ENCODE results near the gene GPR152. TPM values are rescaled to one million over a fixed set of nuclear protein-coding genes. Genes with fewer than 3 reads are reported as not detected.

The GPR152 gene
- total and polyA plus RNA-seq, 2 of the 8 experiments (the other 6 are each of a cell fraction or from before 2014, with no cell fraction given): not detected

DNA sequence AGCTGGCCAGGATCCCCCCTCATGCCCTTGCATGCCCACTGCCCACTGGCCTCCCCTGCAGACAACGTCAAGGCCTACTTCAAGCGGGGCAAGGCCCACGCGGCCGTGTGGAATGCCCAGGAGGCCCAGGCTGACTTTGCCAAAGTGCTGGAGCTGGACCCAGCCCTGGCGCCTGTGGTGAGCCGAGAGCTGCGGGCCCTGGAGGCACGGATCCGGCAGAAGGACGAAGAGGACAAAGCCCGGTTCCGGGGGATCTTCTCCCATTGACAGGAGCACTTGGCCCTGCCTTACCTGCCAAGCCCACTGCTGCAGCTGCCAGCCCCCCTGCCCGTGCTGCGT, 38.2 kb upstream of the GPR152 start:
- CTCF ChIA-PET (ENCODE audit: partially characterized antibody): interaction anchor here (0.7 to 2.6 kb wide), 7 partner anchors 20 to 603 kb away, joined by 3 to 7 read pairs (median 3); no protein-coding TSS in a partner anchor
- H3K23ac ChIP-seq (ENCODE audit: insufficient read length): no peak overlapping the region
- POLR2A ChIA-PET (ENCODE audit: partially characterized antibody): interaction anchor here (1.0 to 2.5 kb wide), 6 partner anchors 10 to 104 kb away, joined by 3 to 9 read pairs (median 3); partner anchors contain the start of genes PITPNM1 and TMEM134

More for the DNA sequence above, 38.2 kb upstream of the GPR152 start:
- H2AK5ac ChIP-seq (ENCODE audit: low read depth, low read length): no peak overlapping the region
- no peak overlapping the region; the same call in 1 of the 2 replicates for H4K8ac ChIP-seq (ENCODE audit: extremely low read depth, insufficient read depth, low read length)
- H3K4me1 ChIP-seq (replicated peaks in 1 of 4; ENCODE audit: control insufficient read depth in 3 of 4, insufficient read depth in 4 of 4, low read length in 3 of 4): peaks cover 0 to 10% (median 0%) of the 10 kb centered on the region in 4 experiments; a peak in 2 of 7 replicates
- no peak for TF ChIP-seq TAF1 (IDR thresholded peaks at IDR 0.05; ENCODE audit: low read depth, low read length)
- TF ChIP-seq, protein P1, sequence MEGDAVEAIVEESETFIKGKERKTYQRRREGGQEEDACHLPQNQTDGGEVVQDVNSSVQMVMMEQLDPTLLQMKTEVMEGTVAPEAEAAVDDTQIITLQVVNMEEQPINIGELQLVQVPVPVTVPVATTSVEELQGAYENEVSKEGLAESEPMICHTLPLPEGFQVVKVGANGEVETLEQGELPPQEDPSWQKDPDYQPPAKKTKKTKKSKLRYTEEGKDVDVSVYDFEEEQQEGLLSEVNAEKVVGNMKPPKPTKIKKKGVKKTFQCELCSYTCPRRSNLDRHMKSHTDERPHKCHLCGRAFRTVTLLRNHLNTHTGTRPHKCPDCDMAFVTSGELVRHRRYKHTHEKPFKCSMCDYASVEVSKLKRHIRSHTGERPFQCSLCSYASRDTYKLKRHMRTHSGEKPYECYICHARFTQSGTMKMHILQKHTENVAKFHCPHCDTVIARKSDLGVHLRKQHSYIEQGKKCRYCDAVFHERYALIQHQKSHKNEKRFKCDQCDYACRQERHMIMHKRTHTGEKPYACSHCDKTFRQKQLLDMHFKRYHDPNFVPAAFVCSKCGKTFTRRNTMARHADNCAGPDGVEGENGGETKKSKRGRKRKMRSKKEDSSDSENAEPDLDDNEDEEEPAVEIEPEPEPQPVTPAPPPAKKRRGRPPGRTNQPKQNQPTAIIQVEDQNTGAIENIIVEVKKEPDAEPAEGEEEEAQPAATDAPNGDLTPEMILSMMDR (IDR thresholded peaks at IDR 0.05; ENCODE audit: control extremely low read depth in 1 of 3, insufficient read depth in 1 of 3, low read depth in 1 of 3, low read length in 3 of 3): no peak
- TF ChIP-seq SIN3A (conservative IDR thresholded peaks at IDR 0.05 in 1 of 2, IDR thresholded peaks at IDR 0.05 in 1 of 2; ENCODE audit: low read depth in 1 of 2, low read length in 2 of 2): no peak
- no peak for TF ChIP-seq YY1 (IDR thresholded peaks at IDR 0.05; ENCODE audit: low read depth, low read length)
- TF ChIP-seq CBX8 (IDR thresholded peaks at IDR 0.05; ENCODE audit: borderline replicate concordance, low read depth, low read length): no peak
- no peak for TF ChIP-seq SP2 (IDR thresholded peaks at IDR 0.05; ENCODE audit: low read length)
- no peak for TF ChIP-seq RBBP5 (IDR thresholded peaks at IDR 0.05; ENCODE audit: borderline replicate concordance, low read depth, low read length)
- H4K5ac ChIP-seq (ENCODE audit: insufficient read length, low read depth, low read length): no peak overlapping the region
- no peak overlapping the region for H2BK12ac ChIP-seq (ENCODE audit: low read depth, low read length)
- no peak for DNase-seq (ENCODE audit: low read depth in 1 of 2, low spot score in 2 of 2)
- H3K27me3 ChIP-seq (replicated peaks in 1 of 4; ENCODE audit: control insufficient read depth in 3 of 4, extremely low read depth in 1 of 4, insufficient read depth in 3 of 4, low read length in 3 of 4): no peaks in the 10 kb centered on the region
- peaks cover 0 to 17% of the 10 kb centered on the region in 2 experiments for H4K20me1 ChIP-seq (replicated peaks in 1 of 2; ENCODE audit: control insufficient read depth in 1 of 2, insufficient read depth in 2 of 2, low read length in 2 of 2)
- H3K79me1 ChIP-seq (ENCODE audit: low read depth, low read length): no peaks in the 10 kb centered on the region
- no peak overlapping the region for H3K4ac ChIP-seq (replicated peaks; ENCODE audit: insufficient read length, low read depth, low read length)
- H3K56ac ChIP-seq (replicated peaks; ENCODE audit: insufficient read length, low read depth, low read length): no peak overlapping the region
- H3K9ac ChIP-seq (replicated peaks in 1 of 4; ENCODE audit: extremely low read depth in 1 of 4, low read depth in 3 of 4, low read length in 3 of 4): no peak overlapping the region
- no peak overlapping the region for H3K27ac ChIP-seq (ENCODE audit: low read depth, low read length)
- H2BK20ac ChIP-seq (ENCODE audit: low read length): no peak overlapping the region
- H2BK15ac ChIP-seq (ENCODE audit: low read length): no peak overlapping the region
- peaks cover 2 to 21% (median 14%) of the 10 kb centered on the region in 4 experiments; a peak in 6 of 8 replicates for H3K36me3 ChIP-seq (ENCODE audit: control insufficient read depth in 2 of 4, insufficient read depth in 4 of 4, low read length in 3 of 4)
- H3K18ac ChIP-seq (ENCODE audit: extremely low read depth, low read length): no peak overlapping the region
- H2AFZ ChIP-seq (ENCODE audit: low read length): no peak overlapping the region
- H3K79me2 ChIP-seq (ENCODE audit: control insufficient read depth in 1 of 2, insufficient read depth in 2 of 2, low read length in 2 of 2): no peaks in the 10 kb centered on the region
- H2BK5ac ChIP-seq (ENCODE audit: low read depth, low read length): no peak overlapping the region
- H3K4me3 ChIP-seq (ENCODE audit: extremely low read depth in 1 of 4, insufficient read depth in 2 of 4, low read depth in 3 of 4, low read length in 4 of 4): no peak overlapping the region
- no peak overlapping the region for H2BK120ac ChIP-seq (replicated peaks; ENCODE audit: low read depth, low read length)
- 88% methylated on average over 15 of the region's 15 CpGs; no CpG with 5 or more reads in 1 of the 2 experiments for WGBS, 2 experiments (ENCODE audit: extremely low coverage in 1 of 2, insufficient coverage in 1 of 2, insufficient read length in 1 of 2, insufficient replicate concordance in 2 of 2, low coverage in 1 of 2, low lambda C conversion rate in 2 of 2, missing lambda C conversion rate in 1 of 2)
- H3K23me2 ChIP-seq (ENCODE audit: low read depth, low read length): no peaks in the 10 kb centered on the region
- FAIRE-seq: no peak
- H3K9me3 ChIP-seq (ENCODE audit: insufficient read depth in 2 of 2, low read depth in 1 of 2, low read length in 1 of 2): no peaks in the 10 kb centered on the region
- H3K14ac ChIP-seq (ENCODE audit: insufficient read length): no peak overlapping the region
- H4K91ac ChIP-seq (replicated peaks; ENCODE audit: insufficient read length, low read length): no peak overlapping the region
- no peak overlapping the region for H3K4me2 ChIP-seq (ENCODE audit: insufficient read depth in 1 of 2, low read depth in 2 of 2, low read length in 2 of 2)

All from H1 (cell line).